ENCODE results near the gene CYP4X1.
"Not testable (repeated sequence)": the region's sequence is repeated elsewhere in the genome, so short reads cannot be mapped to it uniquely, and the experiment has no call there.

The CYP4X1 gene, protein sequence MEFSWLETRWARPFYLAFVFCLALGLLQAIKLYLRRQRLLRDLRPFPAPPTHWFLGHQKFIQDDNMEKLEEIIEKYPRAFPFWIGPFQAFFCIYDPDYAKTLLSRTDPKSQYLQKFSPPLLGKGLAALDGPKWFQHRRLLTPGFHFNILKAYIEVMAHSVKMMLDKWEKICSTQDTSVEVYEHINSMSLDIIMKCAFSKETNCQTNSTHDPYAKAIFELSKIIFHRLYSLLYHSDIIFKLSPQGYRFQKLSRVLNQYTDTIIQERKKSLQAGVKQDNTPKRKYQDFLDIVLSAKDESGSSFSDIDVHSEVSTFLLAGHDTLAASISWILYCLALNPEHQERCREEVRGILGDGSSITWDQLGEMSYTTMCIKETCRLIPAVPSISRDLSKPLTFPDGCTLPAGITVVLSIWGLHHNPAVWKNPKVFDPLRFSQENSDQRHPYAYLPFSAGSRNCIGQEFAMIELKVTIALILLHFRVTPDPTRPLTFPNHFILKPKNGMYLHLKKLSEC

GRCh38 chr1:47023268-47024140 is at the start of gene CYP4X1:
TSS of gene CYP4X1 (plus strand) at chr1:47023669. CDS start at chr1:47023818, 149 bp downstream.
- DNase-seq, result no peak

DNA sequence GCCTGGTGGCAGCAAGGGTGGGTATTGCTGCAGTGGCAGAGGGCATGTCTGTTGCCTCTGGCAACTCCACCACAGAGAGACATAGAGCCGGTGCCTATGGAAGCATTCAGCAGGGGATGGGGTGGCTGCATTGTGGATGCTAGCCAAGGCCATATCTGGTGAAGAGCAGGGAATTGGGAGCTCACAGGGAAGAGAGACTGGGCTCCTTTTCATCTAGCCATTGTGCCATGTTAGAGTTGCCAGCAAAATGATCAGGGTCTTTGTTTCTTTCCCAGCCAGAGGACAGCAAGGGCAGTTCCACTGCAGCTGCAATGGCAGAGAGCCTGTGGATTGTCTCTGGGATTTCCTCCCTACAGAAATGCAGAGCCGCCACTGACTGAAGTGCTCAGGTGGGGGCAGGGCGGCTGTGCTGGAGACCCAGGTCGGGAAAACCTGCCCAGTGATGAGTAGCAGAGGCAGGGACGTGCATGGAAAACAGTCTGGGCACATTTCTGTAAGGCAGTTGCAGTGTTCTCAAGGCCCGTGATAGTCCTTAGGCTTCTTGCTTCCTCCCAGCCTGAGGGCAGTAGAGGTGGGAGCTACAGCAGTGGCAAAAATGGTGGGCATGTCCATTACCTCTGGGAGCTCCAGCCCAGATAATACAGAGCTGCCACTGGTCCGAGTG is 40.2 kb upstream of the CYP4X1 start:
- no peak for DNase-seq

- no peak for DNase-seq
Observed at GRCh38 chr1:46983830-46984586, 39.5 kb upstream of the CYP4X1 start.

- not testable (repeated sequence) for DNase-seq
Observed at GRCh38 chr1:46990541-46990940, 32.9 kb upstream of the CYP4X1 start.

DNA sequence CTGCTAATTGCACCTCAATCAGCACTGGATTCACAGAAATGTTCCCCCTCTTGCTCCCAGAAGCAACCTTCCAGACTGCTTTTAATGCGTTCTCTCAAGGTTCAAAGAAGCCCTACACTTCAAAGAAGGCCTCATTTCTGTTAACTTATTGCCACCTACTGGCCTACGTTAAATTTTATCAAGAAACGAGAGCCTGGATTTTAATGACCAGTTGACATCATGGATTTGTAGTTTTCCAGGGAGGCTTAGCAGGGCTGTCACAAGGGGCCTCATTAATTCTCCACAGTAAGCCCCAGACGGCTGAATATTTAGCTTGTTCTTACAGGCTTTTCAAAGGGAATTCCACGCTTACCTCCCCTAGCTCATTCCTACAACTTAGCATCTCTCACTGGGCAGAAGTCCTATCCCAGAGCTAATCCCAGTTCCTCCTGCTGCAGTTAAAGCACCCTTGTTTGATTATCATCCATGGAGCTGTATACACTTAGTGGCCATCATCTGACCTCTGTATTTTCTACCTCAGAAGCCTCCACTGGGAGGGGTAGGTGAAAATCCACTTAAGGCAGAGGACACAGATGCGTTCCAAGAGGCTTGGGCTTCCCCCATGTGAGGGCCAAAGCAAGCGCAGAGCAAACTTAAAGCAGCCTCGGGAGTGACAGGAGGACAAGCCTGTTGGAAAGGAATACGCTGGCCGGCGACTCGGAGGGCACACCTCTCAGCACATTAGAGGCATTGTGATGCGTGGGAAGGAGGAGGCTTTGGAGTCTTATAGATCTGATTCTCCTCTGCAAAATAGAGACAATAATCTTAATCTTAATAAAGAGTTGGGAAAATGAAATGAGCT is 32.2 kb upstream of the CYP4X1 start:
- DNase-seq, result no peak

GRCh38 chr1:46996659-46997281 is 26.7 kb upstream of the CYP4X1 start:
- no peak for DNase-seq

- no peak for DNase-seq
Observed at GRCh38 chr1:47002211-47002610, 21.3 kb upstream of the CYP4X1 start.

DNA sequence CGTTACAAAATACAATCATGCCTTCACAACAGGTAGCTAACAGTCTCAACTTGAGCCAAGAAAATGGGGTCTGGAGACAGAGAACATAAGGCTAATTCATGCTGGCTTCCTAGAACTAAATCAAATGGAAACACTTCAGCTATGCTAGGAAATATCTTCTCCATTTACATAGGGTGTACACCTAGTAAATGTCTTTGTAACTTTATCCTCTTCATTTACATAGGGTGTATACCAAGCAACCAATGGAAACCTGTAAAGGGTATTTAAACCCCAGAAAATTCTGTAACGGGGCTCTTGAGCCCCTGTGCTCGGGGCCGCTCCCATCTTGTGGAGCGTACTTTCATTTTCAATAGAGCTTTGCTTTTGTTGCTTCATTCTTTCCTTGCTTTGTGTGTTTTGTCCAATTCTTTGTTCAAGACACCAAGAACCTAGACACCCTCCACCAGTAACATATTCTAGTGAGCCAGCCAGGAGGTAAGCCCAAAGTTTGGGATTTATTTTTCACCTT is 19.5 kb upstream of the CYP4X1 start:
- no peak for DNase-seq

- not testable (repeated sequence) for DNase-seq
Observed at GRCh38 chr1:47006437-47006836, 17.0 kb upstream of the CYP4X1 start.

DNA sequence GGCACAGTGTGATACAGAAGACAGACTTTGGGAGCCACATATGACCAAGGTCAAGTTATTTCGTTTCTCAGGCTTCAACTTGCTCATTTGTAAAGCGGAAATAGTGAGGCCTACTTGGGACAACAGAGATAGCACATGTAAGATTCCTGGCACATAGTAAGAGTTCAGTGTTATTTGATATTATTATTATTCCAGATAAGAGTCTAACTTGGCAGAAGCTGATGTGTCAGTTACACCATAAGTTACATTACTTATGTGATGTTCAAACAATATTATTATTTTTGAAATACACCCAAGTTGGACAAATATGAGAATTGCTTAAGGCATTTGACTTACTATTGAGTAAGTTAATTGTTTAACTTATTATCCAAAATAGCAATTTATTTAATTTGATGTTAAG is 10.2 kb upstream of the CYP4X1 start:
- DNase-seq, result no peak

GRCh38 chr1:47021070-47021469 is 2.4 kb upstream of the CYP4X1 start:
- no peak for DNase-seq

GRCh38 chr1:47024141-47024801 is 802 bp downstream of the CYP4X1 start:
- no peak for DNase-seq

GRCh38 chr1:47030170-47030805 is 6.8 kb downstream of the CYP4X1 start:
- no peak for DNase-seq

- no peak for DNase-seq
Observed at GRCh38 chr1:47031059-47031458, 7.6 kb downstream of the CYP4X1 start.

- DNase-seq, result no peak
Observed at GRCh38 chr1:47031585-47031984, 8.1 kb downstream of the CYP4X1 start.

DNA sequence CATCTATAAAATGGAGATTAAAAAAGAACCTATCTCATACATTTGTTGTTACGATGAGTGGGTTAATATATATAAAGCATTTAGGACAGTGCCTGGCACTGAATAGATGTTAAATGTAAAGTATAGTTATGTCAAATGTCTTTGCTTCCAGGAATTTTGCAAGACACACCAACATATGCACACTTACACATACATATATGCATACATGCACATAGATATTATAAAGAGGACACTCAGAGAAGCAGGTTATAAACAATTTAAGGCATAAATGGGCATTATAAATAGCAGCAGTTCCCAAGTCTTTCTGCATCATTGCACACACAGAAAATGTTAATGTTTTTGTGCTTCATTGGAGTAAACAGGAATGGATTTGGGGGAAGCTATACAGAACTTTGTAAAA is 13.3 kb downstream of the CYP4X1 start:
- DNase-seq, result no peak

GRCh38 chr1:47059376-47059775 is 35.9 kb downstream of the CYP4X1 start:
- DNase-seq, result no peak

GRCh38 chr1:47067097-47067594 is 43.7 kb downstream of the CYP4X1 start, which contains the start of gene CYP4Z1:
TSS of gene CYP4Z1 (plus strand) at chr1:47067231. CDS start at chr1:47067491, 260 bp downstream.
- DNase-seq, result no peak

- DNase-seq, result not testable (repeated sequence)
Observed at GRCh38 chr1:47069080-47069479, 45.6 kb downstream of the CYP4X1 start.
